ENCODE data around the gene LRMDA.

- TF ChIP-seq CTCF (conservative IDR thresholded peaks at IDR 0.05; ENCODE audit: low read depth, low read length) (no peak), EZH2 (IDR thresholded peaks at IDR 0.05; ENCODE audit: borderline replicate concordance, low read depth, low read length, poor library complexity, severe bottlenecking) (no peak)
Observed at GRCh38 chr10:75884808-75885207, 453.4 kb downstream of the LRMDA start.
